ENCODE results near the gene FOCAD.

DNA sequence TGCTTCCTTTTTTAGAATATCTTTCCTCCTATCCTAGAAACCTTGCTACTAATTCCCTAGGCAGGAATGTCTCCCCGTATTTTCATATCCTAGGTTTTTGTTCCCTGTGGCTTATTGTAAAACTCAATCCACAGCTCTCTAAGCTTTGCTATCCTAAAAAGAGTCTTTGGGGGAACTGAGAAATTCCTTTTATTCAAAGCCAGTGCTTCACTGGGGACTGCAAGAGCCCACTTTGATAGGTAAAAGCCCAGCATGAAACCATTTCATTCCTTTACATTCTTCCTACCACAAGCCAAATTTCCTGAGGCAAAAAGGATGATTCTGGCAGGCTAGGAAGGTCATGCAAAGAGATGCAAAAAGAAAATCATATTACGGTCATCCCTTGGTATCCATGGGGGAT lies 353.2 kb downstream of the FOCAD start:
- TF ChIP-seq, protein P1, sequence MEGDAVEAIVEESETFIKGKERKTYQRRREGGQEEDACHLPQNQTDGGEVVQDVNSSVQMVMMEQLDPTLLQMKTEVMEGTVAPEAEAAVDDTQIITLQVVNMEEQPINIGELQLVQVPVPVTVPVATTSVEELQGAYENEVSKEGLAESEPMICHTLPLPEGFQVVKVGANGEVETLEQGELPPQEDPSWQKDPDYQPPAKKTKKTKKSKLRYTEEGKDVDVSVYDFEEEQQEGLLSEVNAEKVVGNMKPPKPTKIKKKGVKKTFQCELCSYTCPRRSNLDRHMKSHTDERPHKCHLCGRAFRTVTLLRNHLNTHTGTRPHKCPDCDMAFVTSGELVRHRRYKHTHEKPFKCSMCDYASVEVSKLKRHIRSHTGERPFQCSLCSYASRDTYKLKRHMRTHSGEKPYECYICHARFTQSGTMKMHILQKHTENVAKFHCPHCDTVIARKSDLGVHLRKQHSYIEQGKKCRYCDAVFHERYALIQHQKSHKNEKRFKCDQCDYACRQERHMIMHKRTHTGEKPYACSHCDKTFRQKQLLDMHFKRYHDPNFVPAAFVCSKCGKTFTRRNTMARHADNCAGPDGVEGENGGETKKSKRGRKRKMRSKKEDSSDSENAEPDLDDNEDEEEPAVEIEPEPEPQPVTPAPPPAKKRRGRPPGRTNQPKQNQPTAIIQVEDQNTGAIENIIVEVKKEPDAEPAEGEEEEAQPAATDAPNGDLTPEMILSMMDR (IDR thresholded peaks at IDR 0.05; ENCODE audit: low read length), result no peak
- no peak for TF ChIP-seq EZH2 (IDR thresholded peaks at IDR 0.05; ENCODE audit: borderline replicate concordance, low read length)
